HEK293 (cell line): Measurements from ENCODE around the gene ASCC1.

Experiments
- CTCF ChIA-PET: fragments of 350-600 bp; formaldehyde crosslinking; extraction: SDS; loops from one replicate; lab custom pipeline; 2021; ENCODE audit warnings: antibody characterized with exemption; lab: Yijun Ruan, JAX
- POLR2A ChIA-PET: fragments of 300-600 bp; formaldehyde crosslinking; extraction: SDS; loops from one replicate; lab custom pipeline; 2020; ENCODE audit warnings: antibody characterized with exemption, inconsistent platforms; lab: Yijun Ruan, JAX
- H3K27ac ChIP-seq: fragments of 200-500 bp; sonication (Bioruptor generic); 2 replicates; pipeline ENCODE4 v1.5.1; 2014; ENCODE audit warnings: low read depth, low read length, control low read depth, inconsistent platforms; ENCODE audit errors: extremely low read depth
- H3K36me3 ChIP-seq, 2 experiments: fragments of 200-500 bp in 1 of 2; sonication (Bioruptor generic) in 1 of 2; 1 replicate in 1 of 2; 2 replicates in 1 of 2; pipeline ENCODE4 v1.5.1; 2014 to 2017; ENCODE audit warnings: inconsistent platforms in 2 of 2, low read length in 2 of 2; ENCODE audit not compliant: control insufficient read depth in 2 of 2, insufficient read depth in 1 of 2
- H3K4me1 ChIP-seq: fragments of 200-500 bp; sonication (Bioruptor generic); 2 replicates; pipeline ENCODE4 v1.5.1; 2014; ENCODE audit warnings: mild to moderate bottlenecking, low read length, inconsistent platforms; ENCODE audit not compliant: control insufficient read depth, insufficient read depth
- H3K4me3 ChIP-seq: 2 replicates; pipeline ENCODE4 v1.5.1; 2011; ENCODE audit warnings: low read depth, mild to moderate bottlenecking, control low read depth, low read length, moderate library complexity
- H3K9me3 ChIP-seq: fragments of 200-500 bp; sonication (Bioruptor generic); 2 replicates; pipeline ENCODE4 v1.5.1; 2014; ENCODE audit warnings: low read depth, low read length, inconsistent platforms; ENCODE audit not compliant: control insufficient read depth, insufficient read depth
- CTCF ChIP-seq: fragments of 450-650 bp; formaldehyde crosslinking; IDR thresholded peaks from 2 replicates; pipeline ENCODE4 v1.5.1; 2016; ENCODE audit warnings: missing biosample characterization, missing genetic modification characterization
- EGR2 ChIP-seq: fragments of 450-650 bp; formaldehyde crosslinking; IDR thresholded peaks from 2 replicates; pipeline ENCODE4 v1.5.1; 2016; ENCODE audit warnings: low read depth, missing biosample characterization, missing genetic modification characterization
- KLF10 ChIP-seq: fragments of 450-650 bp; IDR thresholded peaks from 2 replicates; pipeline ENCODE4 v1.5.1; 2018; ENCODE audit warnings: missing biosample characterization, mild to moderate bottlenecking, missing genetic modification characterization
- PRDM10 ChIP-seq: fragments of 450-650 bp; formaldehyde crosslinking; IDR thresholded peaks from 2 replicates; pipeline ENCODE4 v1.5.1; 2016; ENCODE audit warnings: missing biosample characterization, missing genetic modification characterization
- PRDM2 ChIP-seq: fragments of 450-650 bp; formaldehyde crosslinking; IDR thresholded peaks from 2 replicates; pipeline ENCODE4 v1.5.1; 2016; ENCODE audit warnings: missing biosample characterization, missing genetic modification characterization, borderline replicate concordance
- PRDM6 ChIP-seq: fragments of 450-650 bp; formaldehyde crosslinking; IDR thresholded peaks from 2 replicates; pipeline ENCODE4 v1.5.1; 2017; ENCODE audit warnings: missing biosample characterization, missing genetic modification characterization
- SP2 ChIP-seq: fragments of 450-650 bp; formaldehyde crosslinking; IDR thresholded peaks from 2 replicates; pipeline ENCODE4 v1.5.1; 2016; ENCODE audit warnings: missing biosample characterization, missing genetic modification characterization
- WT1 ChIP-seq: fragments of 450-650 bp; formaldehyde crosslinking; IDR thresholded peaks from 2 replicates; pipeline ENCODE4 v1.5.1; 2016; ENCODE audit warnings: missing biosample characterization, missing genetic modification characterization
- ZBTB48 ChIP-seq: fragments of 450-650 bp; formaldehyde crosslinking; IDR thresholded peaks from 2 replicates; pipeline ENCODE4 v1.5.1; 2016; ENCODE audit warnings: missing biosample characterization, missing genetic modification characterization
- ZBTB8A ChIP-seq: fragments of 450-650 bp; formaldehyde crosslinking; IDR thresholded peaks from 2 replicates; pipeline ENCODE4 v1.5.1; 2016; ENCODE audit warnings: missing biosample characterization, missing genetic modification characterization
- ZNF10 ChIP-seq: fragments of 450-650 bp; formaldehyde crosslinking; IDR thresholded peaks from 2 replicates; pipeline ENCODE4 v1.5.1; 2017; ENCODE audit warnings: missing biosample characterization, missing genetic modification characterization
- ZNF133 ChIP-seq: fragments of 450-650 bp; formaldehyde crosslinking; IDR thresholded peaks from 2 replicates; pipeline ENCODE4 v1.5.1; 2016; ENCODE audit warnings: missing biosample characterization, missing genetic modification characterization
- ZNF138 ChIP-seq: fragments of 450-650 bp; formaldehyde crosslinking; IDR thresholded peaks from 2 replicates; pipeline ENCODE4 v1.5.1; 2016; ENCODE audit warnings: missing biosample characterization, missing genetic modification characterization, borderline replicate concordance
- ZNF146 ChIP-seq: fragments of 450-650 bp; formaldehyde crosslinking; IDR thresholded peaks from 2 replicates; pipeline ENCODE4 v1.5.1; 2016; ENCODE audit warnings: missing biosample characterization, missing genetic modification characterization
- ZNF175 ChIP-seq: fragments of 450-650 bp; formaldehyde crosslinking; IDR thresholded peaks from 2 replicates; pipeline ENCODE4 v1.5.1; 2016; ENCODE audit warnings: missing biosample characterization, missing genetic modification characterization
- ZNF19 ChIP-seq: fragments of 450-650 bp; formaldehyde crosslinking; IDR thresholded peaks from 2 replicates; pipeline ENCODE4; 2016; ENCODE audit warnings: missing biosample characterization, missing genetic modification characterization, low read depth
- ZNF416 ChIP-seq: fragments of 450-650 bp; formaldehyde crosslinking; IDR thresholded peaks from 2 replicates; pipeline ENCODE4 v1.5.1; 2016; ENCODE audit warnings: missing biosample characterization, missing genetic modification characterization
- ZNF433 ChIP-seq: fragments of 450-650 bp; formaldehyde crosslinking; IDR thresholded peaks from 2 replicates; pipeline ENCODE4 v1.5.1; 2016; ENCODE audit warnings: missing biosample characterization, missing genetic modification characterization, low read depth
- ZNF48 ChIP-seq: fragments of 450-650 bp; formaldehyde crosslinking; IDR thresholded peaks from 2 replicates; pipeline ENCODE4 v1.5.1; 2016; ENCODE audit warnings: missing biosample characterization, missing genetic modification characterization
- ZNF521 ChIP-seq: fragments of 450-650 bp; formaldehyde crosslinking; IDR thresholded peaks from 2 replicates; pipeline ENCODE4 v1.5.1; 2017; ENCODE audit warnings: missing biosample characterization, mild to moderate bottlenecking, missing genetic modification characterization
- ZNF610 ChIP-seq: fragments of 450-650 bp; formaldehyde crosslinking; IDR thresholded peaks from 2 replicates; pipeline ENCODE4 v1.5.1; 2016; ENCODE audit warnings: missing biosample characterization, missing genetic modification characterization, borderline replicate concordance

The ASCC1 gene

GRCh38 chr10:72260239-72260975 is 44.3 kb upstream of the ASCC1 start (continued):
- no peak for TF ChIP-seq ZNF133 (tag by site-specific recombination)
- TF ChIP-seq EGR2 (tag by site-specific recombination), result peak; percentile 69
- TF ChIP-seq PRDM10, result peak; percentile 95
- peak; percentile 81 for TF ChIP-seq WT1 (tag by site-specific recombination)
- no peak for TF ChIP-seq ZNF19 (tag by site-specific recombination)
- TF ChIP-seq KLF10 (tag by site-specific recombination), result peak; percentile 72
- no peak for TF ChIP-seq ZNF521 (tag by site-specific recombination)

GRCh38 chr10:72259491-72260238 is 43.6 kb upstream of the ASCC1 start:
- POLR2A ChIA-PET, result interaction anchor here (0.8 to 5.8 kb wide), 9 partner anchors 11 to 75 kb away, joined by 3 to 120 read pairs (median 11); partner anchors contain the start of gene DDIT4
- H3K9me3 ChIP-seq, result no peaks in the 10 kb centered on the region
- CTCF ChIA-PET, result interaction anchor here (0.5 to 3.3 kb wide), 5 partner anchors 7 to 77 kb away, joined by 3 to 27 read pairs (median 3); partner anchors contain the start of gene DDIT4
- peak overlapping the region; percentile 94 for H3K27ac ChIP-seq
- H3K36me3 ChIP-seq, result no peaks in the 10 kb centered on the region
- peaks cover 29% of the 10 kb centered on the region for H3K4me1 ChIP-seq
- H3K4me3 ChIP-seq, result no peak overlapping the region
- TF ChIP-seq SP2 (tag by site-specific recombination) (peak; percentile 25; the same call in 1 of the 2 replicates), ZNF175 (no peak), ZNF48 (tag by site-specific recombination) (no peak), PRDM6 (tag by site-specific recombination) (0 out of 2 replicates have a peak, but pooled peaks have one; percentile 24), ZNF138 (tag by site-specific recombination) (no peak), ZNF433 (tag by site-specific recombination) (no peak), CTCF (no peak), ZNF146 (no peak), ZNF416 (tag by site-specific recombination) (no peak), ZNF10 (no peak), ZNF610 (tag by site-specific recombination) (no peak), ZBTB8A (tag by site-specific recombination) (peak; percentile 31; the same call in 1 of the 2 replicates), ZBTB48 (no peak), PRDM2 (tag by site-specific recombination) (no peak)
